IMR-90 (cell line): ENCODE results near the gene NET1. TPM values are rescaled to one million over a fixed set of nuclear protein-coding genes. Genes with fewer than 3 reads are reported as not detected.

Experiments used
- ATAC-seq: fragments of 200-7000 bp; cut with Tn5 transposase; 2 replicates; pipeline ENCODE4 v1.9.1; 2020; ENCODE audit warnings: low read depth, mild to moderate bottlenecking, moderate library complexity
- BruUV-seq: library from RNA; stranded (reverse); fragments of 400-500 nt; replicated peaks from 2 replicates; lab custom pipeline; 2021; lab: Mats Ljungman, UMichigan
- CTCF ChIA-PET: fragments of 300-600 bp; formaldehyde crosslinking; extraction: SDS; loops from one replicate; lab custom pipeline; 2021; ENCODE audit warnings: antibody characterized with exemption; lab: Yijun Ruan, JAX
- POLR2A ChIA-PET: fragments of 300-600 bp; sonication (Branson Sonifier 250); formaldehyde crosslinking; loops from one replicate; lab custom pipeline; 2022; ENCODE audit warnings: antibody characterized with exemption; ENCODE audit not compliant: unreplicated experiment; lab: Charles Lee
- DNase-seq: peaks from one replicate; pipeline ENCODE4 v3.0.0; 2013
- H2AFZ ChIP-seq: replicated peaks from 2 replicates; pipeline ENCODE3; 2013; ENCODE audit warnings: low read length, mild to moderate bottlenecking; ENCODE audit not compliant: poor library complexity
- H2AK5ac ChIP-seq: 2 replicates; pipeline ENCODE4 v1.6.1; 2013; ENCODE audit warnings: low read depth, low read length, inconsistent platforms
- H2AK9ac ChIP-seq: replicated peaks from 2 replicates; pipeline ENCODE3; 2013; ENCODE audit warnings: mild to moderate bottlenecking, low read depth, low read length, moderate library complexity; ENCODE audit not compliant: poor library complexity
- H2BK120ac ChIP-seq: 2 replicates; pipeline ENCODE4 v1.6.1; 2013; ENCODE audit warnings: low read depth, low read length, inconsistent platforms
- H2BK15ac ChIP-seq: 3 replicates; pipeline ENCODE4 v1.6.1; 2013; ENCODE audit warnings: low read depth, low read length, inconsistent platforms
- H2BK20ac ChIP-seq: 2 replicates; pipeline ENCODE4 v1.6.1; 2013; ENCODE audit warnings: low read depth, mild to moderate bottlenecking, inconsistent platforms, low read length, moderate library complexity
- H2BK5ac ChIP-seq: 2 replicates; pipeline ENCODE4 v1.6.1; 2013; ENCODE audit warnings: mild to moderate bottlenecking, low read depth, low read length, inconsistent platforms; ENCODE audit not compliant: poor library complexity, severe bottlenecking
- H3K14ac ChIP-seq: replicated peaks from 2 replicates; pipeline ENCODE4 v1.6.1; 2013; ENCODE audit warnings: low read depth, low read length, inconsistent platforms
- H3K18ac ChIP-seq: 2 replicates; pipeline ENCODE4 v1.6.1; 2013; ENCODE audit warnings: low read depth, low read length, control low read depth
- H3K23ac ChIP-seq: 2 replicates; pipeline ENCODE4 v1.6.1; 2013; ENCODE audit warnings: low read depth, low read length, inconsistent platforms
- H3K27ac ChIP-seq: 2 replicates; pipeline ENCODE4 v1.5.1; 2013; ENCODE audit warnings: mild to moderate bottlenecking, control low read depth, low read length; ENCODE audit not compliant: insufficient read depth
- H3K27me3 ChIP-seq: 2 replicates; pipeline ENCODE4 v1.6.1; 2013; ENCODE audit warnings: low read length; ENCODE audit not compliant: control insufficient read depth, insufficient read depth
- H3K36me3 ChIP-seq: 2 replicates; pipeline ENCODE4 v1.6.1; 2013; ENCODE audit warnings: low read length, mixed read lengths; ENCODE audit not compliant: control insufficient read depth, insufficient read depth
- H3K4ac ChIP-seq: 2 replicates; pipeline ENCODE4 v1.6.1; 2013; ENCODE audit warnings: low read depth, low read length, inconsistent platforms
- H3K4me1 ChIP-seq: 2 replicates; pipeline ENCODE4 v1.6.1; 2013; ENCODE audit warnings: low read length, mixed read lengths; ENCODE audit not compliant: control insufficient read depth, insufficient read depth
- H3K4me2 ChIP-seq: 2 replicates; pipeline ENCODE4 v1.6.1; 2013; ENCODE audit warnings: low read depth, mild to moderate bottlenecking, control low read depth, low read length, moderate library complexity
- H3K4me3 ChIP-seq: 2 replicates; pipeline ENCODE4 v1.5.1; 2013; ENCODE audit warnings: low read depth, mild to moderate bottlenecking, control low read depth, low read length, moderate library complexity; ENCODE audit not compliant: insufficient read depth
- H3K56ac ChIP-seq: 2 replicates; pipeline ENCODE4 v1.6.1; 2013; ENCODE audit warnings: low read length, inconsistent platforms; ENCODE audit not compliant: insufficient read depth; ENCODE audit errors: extremely low read depth
- H3K79me1 ChIP-seq, 2 experiments: 2 replicates each; pipeline ENCODE4 v1.6.1; 2013; ENCODE audit warnings: low read length in 2 of 2, inconsistent platforms in 1 of 2, low read depth in 1 of 2
- H3K9ac ChIP-seq: 2 replicates; pipeline ENCODE4 v1.6.1; 2013; ENCODE audit warnings: low read depth, low read length, control low read depth
- H3K9me1 ChIP-seq: 2 replicates; pipeline ENCODE4 v1.6.1; 2013; ENCODE audit warnings: low read length, inconsistent platforms; ENCODE audit not compliant: insufficient read depth
- H3K9me3 ChIP-seq: 2 replicates; pipeline ENCODE4 v1.6.1; 2013; ENCODE audit warnings: low read length; ENCODE audit not compliant: control insufficient read depth, insufficient read depth
- H4K20me1 ChIP-seq: 2 replicates; pipeline ENCODE4 v1.6.1; 2013; ENCODE audit warnings: low read length, inconsistent platforms; ENCODE audit not compliant: insufficient read depth
- H4K5ac ChIP-seq: 2 replicates; pipeline ENCODE4 v1.6.1; 2013; ENCODE audit warnings: mild to moderate bottlenecking, low read depth, low read length, control low read depth
- H4K8ac ChIP-seq, 2 experiments: 2 replicates each; pipeline ENCODE4 v1.6.1; 2013; ENCODE audit warnings: low read depth in 2 of 2, low read length in 2 of 2, control low read depth in 1 of 2, inconsistent platforms in 1 of 2
- H4K91ac ChIP-seq: 2 replicates; pipeline ENCODE4 v1.6.1; 2013; ENCODE audit warnings: low read depth, low read length, inconsistent platforms; ENCODE audit not compliant: insufficient read depth
- CTCF ChIP-seq: conservative IDR thresholded peaks from 2 replicates; pipeline ENCODE4 v1.5.1; 2012; ENCODE audit warnings: mild to moderate bottlenecking, low read depth, low read length, improper control_type of control experiment
- MAZ ChIP-seq: IDR thresholded peaks from 2 replicates; pipeline ENCODE4 v1.6.1; 2012; ENCODE audit warnings: low read depth, mild to moderate bottlenecking, low read length, improper control_type of control experiment, moderate library complexity, borderline replicate concordance
- NFE2L2 ChIP-seq: fragments of 150-350 bp; IDR thresholded peaks from 2 replicates; pipeline ENCODE4 v1.6.1; 2016; ENCODE audit warnings: low read depth, mild to moderate bottlenecking, low read length
- RFX5 ChIP-seq: IDR thresholded peaks from 2 replicates; pipeline ENCODE4 v1.8.0; 2012; ENCODE audit warnings: low read depth, mild to moderate bottlenecking, low read length, moderate library complexity
- WGBS, 2 experiments: methylation state at CpG; one replicate each; pipeline versions ENCODE4 v1.1.5 to v1.1.7; 2013; ENCODE audit warnings: missing lambda C conversion rate in 2 of 2; ENCODE audit not compliant: insufficient read length in 1 of 2; ENCODE audit errors: extremely low coverage in 2 of 2; 5-methylcytosine and 5-hydroxymethylcytosine counted together
- dilution Hi-C: fragments of 300-500 bp; cut with HindIII; formaldehyde crosslinking; loops from one replicate; pipeline ENCODE4 v1.14.3; 2018; ENCODE audit warnings: low sequenced_read_pairs; ENCODE audit not compliant: unreplicated experiment
- in situ Hi-C: fragments of 300-500 bp; cut with MboI; formaldehyde crosslinking; loops from 3 replicates; pipeline ENCODE4 v1.14.3; 2019; ENCODE audit warnings: low sequenced_read_pairs, inconsistent platforms, mixed read lengths
- intact Hi-C: fragments of 100-400 bp; cut with micrococcal nuclease; formaldehyde crosslinking; loops from 2 replicates; pipeline ENCODE4 v1.10.0; 2022
- polyA plus RNA-seq, 3 experiments: library from polyadenylated mRNA; depleted of rRNA; stranded (reverse); fragments of >200 nt; gene quantifications; 2 replicates each; pipeline ENCODE4 v1.2.3, GENCODE V29; 2012; ENCODE audit warnings: low replicate concordance in 1 of 3
- total RNA-seq: library from RNA; depleted of rRNA; stranded (reverse); fragments of >200 nt; gene quantifications from 2 replicates; pipeline ENCODE4 v1.2.3, GENCODE V29; 2012

NET1 gene
- total and polyA plus RNA-seq, 2 of the 4 experiments (the other 2 are of a cell fraction): 20.0 to 54.7 TPM

- Histone ChIP-seq H3K27ac (no peak overlapping the region), H3K14ac (no peak overlapping the region), H3K36me3 (no peaks in the 10 kb centered on the region), H2BK15ac (no peak overlapping the region), H3K4me1 (no peaks in the 10 kb centered on the region), H2BK5ac (no peak overlapping the region), H3K9ac (no peak overlapping the region), H2AK5ac (no peak overlapping the region), H4K20me1 (no peaks in the 10 kb centered on the region), H4K5ac (no peak overlapping the region), H3K4me3 (no peak overlapping the region), H2AK9ac (no peak overlapping the region), H3K9me3 (no peaks in the 10 kb centered on the region), H2BK20ac (no peak overlapping the region), H4K8ac (no peak overlapping the region), H3K79me1 (no peaks in the 10 kb centered on the region), H2AFZ (no peak overlapping the region), H3K23ac (no peak overlapping the region), H3K9me1 (peaks cover 7% of the 10 kb centered on the region; the same call in 1 of the 2 replicates), H3K56ac (no peak overlapping the region), H3K4ac (no peak overlapping the region), H4K91ac (no peak overlapping the region), H2BK120ac (no peak overlapping the region), H3K4me2 (no peak overlapping the region), H3K27me3 (peaks cover 49% of the 10 kb centered on the region), H3K18ac (no peak overlapping the region)
- in situ Hi-C loops: no loop called here
- BruUV-seq: no TSS peak
- dilution Hi-C loops: no loop called here
- CTCF ChIA-PET: no interaction called here
- no peak for DNase-seq
- intact Hi-C loops: no loop called here
- TF ChIP-seq RFX5: no peak
- no peak for TF ChIP-seq MAZ
- no peak for TF ChIP-seq NFE2L2
- TF ChIP-seq CTCF: no peak
- 64% methylated on average over 9 of the region's 18 CpGs; no CpG with 5 or more reads in 1 of the 2 experiments for WGBS, 2 experiments
- no peak for ATAC-seq
- POLR2A ChIA-PET: no interaction called here
Observed at GRCh38 chr10:5504146-5505072, 92.1 kb downstream of the NET1 start.
